ENCODE results near the gene TSPY9. TPM values are rescaled to one million over a fixed set of nuclear protein-coding genes. Genes with fewer than 3 reads are reported as not detected.
"Not testable (repeated sequence)": the region's sequence is repeated elsewhere in the genome, so short reads cannot be mapped to it uniquely, and the experiment has no call there.

Gene TSPY9
- not detected for total RNA-seq (2013)
- polyA plus RNA-seq: not detected
- not detected in 2 replicates for polyA minus RNA-seq
- 0 to 0.12 (median 0) reads per million in 11 experiments for total RNA-seq

- H3K9me3 Mint-ChIP-seq; intact Hi-C loops (cut with micrococcal nuclease); H3K79me2 ChIP-seq (ENCODE audit: insufficient read depth, low read length); H3K36me3 ChIP-seq (replicated peaks in 1 of 2; ENCODE audit: control insufficient read depth in 1 of 2, insufficient read depth in 2 of 2, low read length in 2 of 2); H3K27ac Mint-ChIP-seq; H3K27me3 ChIP-seq (ENCODE audit: control insufficient read depth in 2 of 2, insufficient read depth in 2 of 2, low read length in 2 of 2); H3K9me3 ChIP-seq (replicated peaks in 1 of 2; ENCODE audit: control insufficient read depth in 1 of 2, insufficient read depth in 1 of 2, low read length in 2 of 2); H3K9ac ChIP-seq (ENCODE audit: insufficient read depth, low read length, poor library complexity, severe bottlenecking); H3K27ac ChIP-seq (ENCODE audit: low read depth in 1 of 2, low read length in 2 of 2); H2AFZ ChIP-seq (ENCODE audit: insufficient read depth, low read depth, low read length, poor library complexity, severe bottlenecking); H4K20me1 ChIP-seq (ENCODE audit: insufficient read depth, low read length); H3K36me3 Mint-ChIP-seq; H3K4me1 ChIP-seq (ENCODE audit: control insufficient read depth in 1 of 2, insufficient read depth in 2 of 2, low read length in 2 of 2); H3K4me2 ChIP-seq (replicated peaks; ENCODE audit: extremely low read depth, low read length, poor library complexity, severe bottlenecking); H3K4me1 Mint-ChIP-seq; H3K4me3 Mint-ChIP-seq; H3K4me3 ChIP-seq (replicated peaks in 1 of 3; ENCODE audit: low read depth in 2 of 3, low read length in 3 of 3); DNase-seq; H3K27me3 Mint-ChIP-seq (ENCODE audit: low read depth in 3 of 3): not testable (repeated sequence)
- WGBS (ENCODE audit: insufficient coverage): no CpG with 5 or more reads among the region's 26 CpGs
Measured at GRCh38 chrY:9486967-9487366, at the start of gene TSPY9. Gene TSPY9, plus strand, starts transcription at chrY:9487267. Its CDS starts 46 bp downstream, at chrY:9487313.

- H3K9me3 Mint-ChIP-seq; H4K20me1 ChIP-seq (ENCODE audit: insufficient read depth, low read length); H3K4me1 Mint-ChIP-seq; H2AFZ ChIP-seq (ENCODE audit: insufficient read depth, low read depth, low read length, poor library complexity, severe bottlenecking); H3K4me3 Mint-ChIP-seq; H3K27ac ChIP-seq (ENCODE audit: low read depth in 1 of 2, low read length in 2 of 2); H3K9me3 ChIP-seq (replicated peaks in 1 of 2; ENCODE audit: control insufficient read depth in 1 of 2, insufficient read depth in 1 of 2, low read length in 2 of 2); DNase-seq; H3K4me1 ChIP-seq (ENCODE audit: control insufficient read depth in 1 of 2, insufficient read depth in 2 of 2, low read length in 2 of 2); H3K36me3 ChIP-seq (replicated peaks in 1 of 2; ENCODE audit: control insufficient read depth in 1 of 2, insufficient read depth in 2 of 2, low read length in 2 of 2); intact Hi-C loops (cut with micrococcal nuclease); H3K4me2 ChIP-seq (replicated peaks; ENCODE audit: extremely low read depth, low read length, poor library complexity, severe bottlenecking); H3K4me3 ChIP-seq (replicated peaks in 1 of 3; ENCODE audit: low read depth in 2 of 3, low read length in 3 of 3); H3K27ac Mint-ChIP-seq; H3K36me3 Mint-ChIP-seq; H3K27me3 Mint-ChIP-seq (ENCODE audit: low read depth in 3 of 3); H3K9ac ChIP-seq (ENCODE audit: insufficient read depth, low read length, poor library complexity, severe bottlenecking); H3K27me3 ChIP-seq (ENCODE audit: control insufficient read depth in 2 of 2, insufficient read depth in 2 of 2, low read length in 2 of 2); H3K79me2 ChIP-seq (ENCODE audit: insufficient read depth, low read length): not testable (repeated sequence)
- WGBS (ENCODE audit: insufficient coverage): no CpG with 5 or more reads among the region's 25 CpGs
Measured at GRCh38 chrY:9466655-9467054, 20.4 kb upstream of the TSPY9 start, which contains the start of gene TSPY1. Gene TSPY1, plus strand, starts transcription at chrY:9466955. Its CDS starts 46 bp downstream, at chrY:9467001.

GRCh38 chrY:9504396-9504795, 17.3 kb downstream of the TSPY9 start:
- H3K4me2 ChIP-seq (replicated peaks; ENCODE audit: extremely low read depth, low read length, poor library complexity, severe bottlenecking); H3K4me3 ChIP-seq (replicated peaks in 1 of 3; ENCODE audit: low read depth in 2 of 3, low read length in 3 of 3); H4K20me1 ChIP-seq (ENCODE audit: insufficient read depth, low read length); H2AFZ ChIP-seq (ENCODE audit: insufficient read depth, low read depth, low read length, poor library complexity, severe bottlenecking); H3K4me1 ChIP-seq (ENCODE audit: control insufficient read depth in 1 of 2, insufficient read depth in 2 of 2, low read length in 2 of 2); H3K27me3 ChIP-seq (ENCODE audit: control insufficient read depth in 2 of 2, insufficient read depth in 2 of 2, low read length in 2 of 2); H3K9ac ChIP-seq (ENCODE audit: insufficient read depth, low read length, poor library complexity, severe bottlenecking); H3K79me2 ChIP-seq (ENCODE audit: insufficient read depth, low read length); DNase-seq; intact Hi-C loops (cut with micrococcal nuclease); H3K4me3 Mint-ChIP-seq; H3K27ac ChIP-seq (ENCODE audit: low read depth in 1 of 2, low read length in 2 of 2); H3K36me3 ChIP-seq (replicated peaks in 1 of 2; ENCODE audit: control insufficient read depth in 1 of 2, insufficient read depth in 2 of 2, low read length in 2 of 2); H3K36me3 Mint-ChIP-seq; H3K27me3 Mint-ChIP-seq (ENCODE audit: low read depth in 3 of 3); H3K9me3 ChIP-seq (replicated peaks in 1 of 2; ENCODE audit: control insufficient read depth in 1 of 2, insufficient read depth in 1 of 2, low read length in 2 of 2); H3K4me1 Mint-ChIP-seq; H3K27ac Mint-ChIP-seq; H3K9me3 Mint-ChIP-seq: not testable (repeated sequence)
- no CpG with 5 or more reads among the region's 6 CpGs for WGBS (ENCODE audit: insufficient coverage)

- H3K27me3 Mint-ChIP-seq (ENCODE audit: low read depth in 3 of 3); H2AFZ ChIP-seq (ENCODE audit: insufficient read depth, low read depth, low read length, poor library complexity, severe bottlenecking); H3K79me2 ChIP-seq (ENCODE audit: insufficient read depth, low read length); H3K4me3 Mint-ChIP-seq; H3K4me1 Mint-ChIP-seq; H3K9ac ChIP-seq (ENCODE audit: insufficient read depth, low read length, poor library complexity, severe bottlenecking); H3K36me3 ChIP-seq (replicated peaks in 1 of 2; ENCODE audit: control insufficient read depth in 1 of 2, insufficient read depth in 2 of 2, low read length in 2 of 2); H3K9me3 Mint-ChIP-seq; H3K27ac ChIP-seq (ENCODE audit: low read depth in 1 of 2, low read length in 2 of 2); H3K4me2 ChIP-seq (replicated peaks; ENCODE audit: extremely low read depth, low read length, poor library complexity, severe bottlenecking); H3K36me3 Mint-ChIP-seq; intact Hi-C loops (cut with micrococcal nuclease); H3K4me3 ChIP-seq (replicated peaks in 1 of 3; ENCODE audit: low read depth in 2 of 3, low read length in 3 of 3); H3K27me3 ChIP-seq (ENCODE audit: control insufficient read depth in 2 of 2, insufficient read depth in 2 of 2, low read length in 2 of 2); H3K9me3 ChIP-seq (replicated peaks in 1 of 2; ENCODE audit: control insufficient read depth in 1 of 2, insufficient read depth in 1 of 2, low read length in 2 of 2); H4K20me1 ChIP-seq (ENCODE audit: insufficient read depth, low read length); H3K4me1 ChIP-seq (ENCODE audit: control insufficient read depth in 1 of 2, insufficient read depth in 2 of 2, low read length in 2 of 2); DNase-seq; H3K27ac Mint-ChIP-seq: not testable (repeated sequence)
- 83% methylated on average over 3 of the region's 12 CpGs for WGBS (ENCODE audit: insufficient coverage)
Measured at GRCh38 chrY:9516287-9516686, 29.2 kb downstream of the TSPY9 start.

Measured in CD14-positive monocyte (primary cell).